Endothelial cell (in vitro differentiated cells): ENCODE results near the gene RIPOR3. TPM values are rescaled to one million over a fixed set of nuclear protein-coding genes. Genes with fewer than 3 reads are reported as not detected.
"Not testable (repeated sequence)": the region's sequence is repeated elsewhere in the genome, so short reads cannot be mapped to it uniquely, and the experiment has no call there.

ENCODE experiments used
- DNase-seq: peaks from one replicate; pipeline ENCODE4 v3.0.0; 2021; ENCODE audit warnings: low spot score
- H3K27ac Mint-ChIP-seq: one replicate; pipeline ENCODE4 v1.8.0; 2021; ENCODE audit warnings: mixed read lengths, inconsistent platforms; ENCODE audit not compliant: unreplicated experiment
- H3K27me3 Mint-ChIP-seq: one replicate; pipeline ENCODE4 v1.8.0; 2021; ENCODE audit warnings: mild to moderate bottlenecking, moderate library complexity, mixed read lengths, inconsistent platforms; ENCODE audit not compliant: unreplicated experiment
- H3K36me3 Mint-ChIP-seq: one replicate; pipeline ENCODE4 v1.8.0; 2021; ENCODE audit warnings: mild to moderate bottlenecking, low read depth, mixed read lengths, inconsistent platforms; ENCODE audit not compliant: unreplicated experiment
- H3K4me1 Mint-ChIP-seq: one replicate; pipeline ENCODE4 v1.8.0; 2021; ENCODE audit warnings: mild to moderate bottlenecking, mixed read lengths, inconsistent platforms; ENCODE audit not compliant: unreplicated experiment
- H3K4me3 Mint-ChIP-seq: one replicate; pipeline ENCODE4 v1.8.0; 2021; ENCODE audit warnings: mild to moderate bottlenecking, mixed read lengths, inconsistent platforms; ENCODE audit not compliant: unreplicated experiment
- H3K9me3 Mint-ChIP-seq: one replicate; pipeline ENCODE4 v1.8.0; 2021; ENCODE audit warnings: mixed read lengths, inconsistent platforms; ENCODE audit not compliant: unreplicated experiment
- CTCF ChIP-seq: fragments of 200-600 bp; sonication (generic); IDR thresholded peaks from one replicate; pipeline ENCODE4 v1.5.0; 2021; ENCODE audit warnings: antibody characterized with exemption; ENCODE audit not compliant: unreplicated experiment
- total RNA-seq: library from RNA; stranded (reverse); fragmentation: NEBNext Ultra II Directional; extraction: Animal tissue kit (Norgen Biotek cat#: 25700); gene quantifications from one replicate; pipeline ENCODE4 v1.2.1, GENCODE V29; 2021; ENCODE audit not compliant: unreplicated experiment

RIPOR3 gene
- total RNA-seq, 1 donor from 2014 or later = 11.2 TPM

DNA sequence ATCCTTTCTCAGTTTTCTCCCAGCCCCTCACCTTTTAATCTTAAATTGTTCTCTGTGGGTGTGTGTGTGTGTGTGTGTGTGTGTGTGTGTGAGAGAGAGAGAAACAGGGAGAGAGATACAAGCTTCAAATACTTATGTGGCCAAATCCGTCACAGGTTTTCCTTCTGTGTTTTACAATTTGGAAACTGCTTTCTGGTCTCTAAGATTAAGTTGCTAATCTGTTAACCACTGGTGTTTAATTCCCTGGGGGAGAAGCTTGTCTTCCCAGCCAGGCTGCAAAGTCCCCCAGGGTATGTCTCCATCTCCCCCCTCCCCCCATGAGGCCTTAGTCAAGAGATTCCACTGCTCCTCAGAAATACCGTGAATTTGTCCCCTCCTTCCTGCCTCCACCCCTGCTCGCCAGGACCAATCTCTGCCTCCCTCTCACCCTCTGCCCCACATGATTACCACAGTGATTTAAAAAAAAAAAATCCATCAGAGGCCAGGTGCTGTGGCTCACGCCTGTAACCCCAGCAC is 49.0 kb downstream of the RIPOR3 start:
- Mint-ChIP-seq H3K27me3 (peaks cover 3% of the 10 kb centered on the region), H3K36me3 (no peaks in the 10 kb centered on the region), H3K27ac (peak overlapping the region; percentile 54), H3K4me3 (no peak overlapping the region), H3K4me1 (peaks cover 27% of the 10 kb centered on the region), H3K9me3 (no peaks in the 10 kb centered on the region)
- TF ChIP-seq CTCF = no peak
- no peak for DNase-seq

DNA sequence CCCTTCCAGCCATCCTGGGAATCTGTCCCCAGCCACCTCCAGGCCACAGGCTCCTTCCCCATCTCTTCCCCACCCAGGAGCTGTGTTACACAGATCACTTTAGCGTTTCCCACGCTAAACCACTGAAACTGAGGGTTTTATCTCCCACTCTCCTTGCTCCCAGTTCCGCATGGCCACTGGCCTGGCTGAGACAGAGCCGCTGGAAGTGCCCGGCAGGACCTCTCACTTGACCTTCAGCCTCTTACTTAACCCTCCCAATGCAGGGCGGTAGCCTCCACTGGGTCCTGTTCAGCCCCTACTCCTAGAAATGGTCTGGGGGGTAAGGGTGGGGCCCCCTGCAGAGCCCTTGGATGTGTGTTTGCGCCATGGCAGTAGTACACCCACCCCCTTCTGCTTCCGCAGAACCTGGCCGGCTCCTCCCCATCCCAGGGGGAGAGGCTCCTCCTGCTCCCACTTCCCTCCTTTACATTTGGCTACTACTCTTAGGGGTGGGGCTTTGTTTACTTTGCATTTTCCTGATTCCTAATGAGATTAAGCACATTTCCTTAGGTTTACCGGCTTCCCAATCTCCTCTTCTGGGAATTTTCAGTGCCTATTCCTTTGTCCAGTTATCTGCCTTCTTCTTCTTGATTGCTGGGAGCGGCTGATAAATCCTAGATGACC is 49.6 kb downstream of the RIPOR3 start:
- peak overlapping the region; percentile 54 for H3K27ac Mint-ChIP-seq
- peaks cover 33% of the 10 kb centered on the region for H3K4me1 Mint-ChIP-seq
- DNase-seq = not testable (repeated sequence)

GRCh38 chr20:50639971-50640711 is 51.2 kb downstream of the RIPOR3 start:
- not testable (repeated sequence) for DNase-seq, H3K4me3 Mint-ChIP-seq, H3K9me3 Mint-ChIP-seq, H3K36me3 Mint-ChIP-seq, H3K27ac Mint-ChIP-seq, H3K27me3 Mint-ChIP-seq
- H3K4me1 Mint-ChIP-seq = peaks cover 34% of the 10 kb centered on the region

More for the DNA sequence above, 49.6 kb downstream of the RIPOR3 start:
- not testable (repeated sequence) for H3K27me3 Mint-ChIP-seq, H3K4me3 Mint-ChIP-seq, H3K36me3 Mint-ChIP-seq, H3K9me3 Mint-ChIP-seq

- H3K4me3 Mint-ChIP-seq, H3K36me3 Mint-ChIP-seq, DNase-seq, H3K9me3 Mint-ChIP-seq, H3K27ac Mint-ChIP-seq: not testable (repeated sequence)
- Mint-ChIP-seq H3K27me3 (peaks cover 12% of the 10 kb centered on the region), H3K4me1 (peaks cover 38% of the 10 kb centered on the region)
Observed at GRCh38 chr20:50638015-50638847, 53.1 kb downstream of the RIPOR3 start.

DNA sequence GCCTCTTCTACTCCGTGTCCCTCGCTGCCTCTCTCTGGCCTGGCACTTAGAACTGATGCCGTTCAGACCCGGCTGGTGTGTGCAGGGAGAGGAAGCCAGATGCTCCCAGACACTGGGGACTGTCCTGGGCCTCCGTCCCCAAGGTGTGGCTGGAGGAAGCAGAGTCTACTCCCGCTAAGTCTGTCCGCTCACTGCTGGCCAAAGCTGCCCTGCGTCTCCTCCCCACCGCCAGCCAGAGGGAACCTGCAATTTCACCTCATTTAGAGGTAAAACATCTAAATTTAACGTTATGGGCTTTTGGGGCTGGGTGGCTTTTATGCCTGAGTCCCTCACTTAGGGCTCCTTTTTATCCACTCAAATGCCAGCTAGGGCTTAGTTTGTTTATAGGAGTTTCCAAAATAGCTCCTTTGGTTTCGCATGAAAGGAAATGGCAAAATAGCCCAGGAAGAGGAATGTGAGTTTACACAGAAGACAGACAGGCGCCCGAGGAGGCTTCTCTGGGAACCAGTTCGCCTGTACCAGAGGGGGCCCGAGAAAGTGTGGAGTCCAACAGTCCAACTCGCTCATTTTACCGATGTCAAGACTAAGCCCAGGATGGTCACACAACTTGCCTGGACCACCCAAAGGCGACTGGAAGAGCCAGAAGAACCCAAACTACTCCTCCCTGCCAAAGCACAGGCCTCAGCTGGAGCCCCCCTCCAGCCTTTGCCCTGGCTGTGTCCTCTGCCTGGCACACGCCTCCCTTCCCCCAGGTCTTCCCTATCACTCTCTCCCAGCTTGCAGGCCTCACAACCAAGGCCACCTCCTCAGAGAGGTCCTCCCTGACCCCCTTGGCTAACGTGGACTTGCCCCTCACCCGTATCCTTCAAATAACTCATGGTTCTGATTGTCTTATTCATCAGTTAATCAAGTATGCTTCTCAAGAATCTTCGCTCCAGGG is 54.5 kb downstream of the RIPOR3 start:
- H3K9me3 Mint-ChIP-seq = no peaks in the 10 kb centered on the region
- peak overlapping the region; percentile 76 for H3K27ac Mint-ChIP-seq
- no peak for TF ChIP-seq CTCF
- DNase-seq = no peak
- peaks cover 10% of the 10 kb centered on the region for H3K27me3 Mint-ChIP-seq
- peaks cover 30% of the 10 kb centered on the region for H3K4me1 Mint-ChIP-seq
- no peak overlapping the region for H3K4me3 Mint-ChIP-seq
- no peaks in the 10 kb centered on the region for H3K36me3 Mint-ChIP-seq
